Pancreas (tissue), 10 donors: ENCODE data around the gene GAB2. TPM values are rescaled to one million over a fixed set of nuclear protein-coding genes. Genes with fewer than 3 reads are reported as not detected.
A peak's percentile ranks its signal among the peaks of the same experiment; 100 is the strongest.

Experiments used
- ATAC-seq, 4 donors: fragments of 200-7000 bp; cut with Tn5 transposase; one replicate each; pipeline versions ENCODE4 v1.8.0 to v1.9.1; 2020; ENCODE audit warnings: mild to moderate bottlenecking in 4 of 4, moderate library complexity in 4 of 4
- DNase-seq, 6 donors: peaks; one replicate each; pipeline ENCODE4 v3.0.0-alpha.2; 2020
- FAIRE-seq: peaks from 2 replicates; lab custom pipeline; 2012; peaks lifted over from hg19 to GRCh38; lab: Jason Lieb, UNC
- H3K27ac ChIP-seq, 4 donors: fragments of 200-600 bp; sonication (generic); 1 replicate in 3 of 4; 2 replicates in 1 of 4; pipeline versions ENCODE4 v1.5.0 to v1.8.0; 2020
- H3K27me3 ChIP-seq, 4 donors: fragments of 200-600 bp; one replicate each; pipeline ENCODE4 v1.8.0; 2021
- H3K36me3 ChIP-seq, 3 donors: fragments of 200-600 bp; sonication (generic) in 1 of 3; one replicate each; pipeline versions ENCODE4 v1.5.0 to v1.8.0; 2020 to 2021
- H3K4me1 ChIP-seq, 3 donors: fragments of 200-600 bp; one replicate each; pipeline ENCODE4 v1.8.0; 2021
- H3K4me3 ChIP-seq, 4 donors: fragments of 200-600 bp; sonication (generic) in 2 of 4; one replicate each; pipeline versions ENCODE4 v1.5.0 to v1.8.0; 2020 to 2021
- H3K9me3 ChIP-seq, 4 donors: fragments of 200-600 bp; one replicate each; pipeline ENCODE4 v1.8.0; 2021
- CTCF ChIP-seq, 4 donors: fragments of 200-600 bp; sonication (generic) in 3 of 4; IDR thresholded peaks; one replicate each; pipeline versions ENCODE4 v1.5.0 to v1.8.0; 2021; ENCODE audit warnings: antibody characterized with exemption in 4 of 4
- WGBS, 2 donors: extraction: QIAGEN DNeasy Blood & Tissue Kit; methylation state at CpG; one replicate each; pipeline ENCODE4 v1.1.7; 2013; 5-methylcytosine and 5-hydroxymethylcytosine counted together
- intact Hi-C, 3 donors: fragments of 100-400 bp; cut with DNase I; formaldehyde crosslinking; loops; one replicate each; pipeline versions ENCODE4 v1.11.1 to v1.14.2; 2022
- polyA plus RNA-seq, 2 donors: library from polyadenylated mRNA; stranded (reverse); fragments of 200-250 nt; gene quantifications; one replicate each; pipeline ENCODE4 v1.2.3, GENCODE V29; 2013
- total RNA-seq, 6 donors: library from RNA; stranded (reverse); fragmentation: NEBNext Ultra II Directional in 4 of 6; extraction: Animal tissue kit (Norgen Biotek cat#: 25700) in 4 of 6; gene quantifications; one replicate each; pipeline versions ENCODE4 v1.2.1 to v1.2.4, GENCODE V29; 2021 to 2023
- donor health status: healthy with polysubstance abuse.
- donor health status: DM: no; HTN: no; CAD: no; lungs with moderate emphysema.
- donor health status: DM: no; HTN: no; CAD: no.
- donor health status: control.
- donor health status: control.
- donor health status: Bipolar disorder and iron deficiency.
- donor health status: DM: yes; HTN: yes; CAD: no.
- donor health status: DM: no; HTN: no; CAD: no.
- donor health status: DM: no; HTN: no; CAD: no.
- donor health status: DM: yes; HTN: yes; CAD: no.

The GAB2 gene
- total and polyA plus RNA-seq, 8 donors: 3.1 to 17.8 (median 9.4) TPM

- no peak for ATAC-seq
- no peak overlapping the region for H3K4me3 ChIP-seq
- no peak for TF ChIP-seq CTCF (IDR thresholded peaks at IDR 0.05)
- DNase-seq: no peak
- WGBS, 2 donors: 93 to 100% methylated on average over 2 of the region's 2 CpGs
- no peak for FAIRE-seq
- intact Hi-C loops: no loop called here
- H3K27me3 ChIP-seq: no peaks in the 10 kb centered on the region
- H3K36me3 ChIP-seq: no peaks in the 10 kb centered on the region
- H3K27ac ChIP-seq: no peak overlapping the region
- no peaks in the 10 kb centered on the region for H3K9me3 ChIP-seq
- H3K4me1 ChIP-seq: peaks cover 0 to 3% (median 0%) of the 10 kb centered on the region in 3 donors
These were observed 75.8 kb downstream of the GAB2 start for GRCh38 chr11:78341841-78342240.

- H3K36me3 ChIP-seq: no peaks in the 10 kb centered on the region
- H3K9me3 ChIP-seq: no peaks in the 10 kb centered on the region
- FAIRE-seq: no peak
- TF ChIP-seq CTCF (IDR thresholded peaks at IDR 0.05): no peak
- H3K4me3 ChIP-seq: no peak overlapping the region
- ATAC-seq: no peak
- no peak for DNase-seq
- no peak overlapping the region for H3K27ac ChIP-seq
- intact Hi-C loops: no loop called here
- WGBS, 2 donors: 91% methylated on average over 2 of the region's 2 CpGs
- no peaks in the 10 kb centered on the region for H3K27me3 ChIP-seq
- H3K4me1 ChIP-seq: peaks cover 0 to 7% (median 0%) of the 10 kb centered on the region in 3 donors
These were observed 77.1 kb downstream of the GAB2 start for GRCh38 chr11:78340530-78340929.

GRCh38 chr11:78339945-78340344 lies 77.7 kb downstream of the GAB2 start:
- no peak for TF ChIP-seq CTCF (IDR thresholded peaks at IDR 0.05)
- DNase-seq: no peak
- no peak overlapping the region for H3K4me3 ChIP-seq
- no peaks in the 10 kb centered on the region for H3K27me3 ChIP-seq
- FAIRE-seq: no peak
- H3K27ac ChIP-seq: no peak overlapping the region
- peaks cover 0 to 4% (median 0%) of the 10 kb centered on the region in 4 donors for H3K9me3 ChIP-seq
- H3K36me3 ChIP-seq: no peaks in the 10 kb centered on the region
- intact Hi-C loops: no loop called here
- ATAC-seq: no peak
- peaks cover 0 to 7% (median 0%) of the 10 kb centered on the region in 3 donors for H3K4me1 ChIP-seq
- WGBS, 2 donors: 84% methylated on average over 3 of the region's 3 CpGs

GRCh38 chr11:78339483-78339882 lies 78.1 kb downstream of the GAB2 start:
- TF ChIP-seq CTCF (IDR thresholded peaks at IDR 0.05): no peak
- Histone ChIP-seq H3K4me1 (peaks cover 0 to 7% (median 0%) of the 10 kb centered on the region in 3 donors), H3K4me3 (no peak overlapping the region), H3K27ac (no peak overlapping the region), H3K9me3 (peaks cover 0 to 4% (median 0%) of the 10 kb centered on the region in 4 donors), H3K36me3 (no peaks in the 10 kb centered on the region), H3K27me3 (no peaks in the 10 kb centered on the region)
- FAIRE-seq (no peak), DNase-seq (no peak), ATAC-seq (peak in 3 of 4 donors; percentile 47 to 64 (median 63))
- WGBS, 2 donors: 53 to 68% methylated on average over 1 of the region's 1 CpG
- intact Hi-C loops: no loop called here

- Histone ChIP-seq H3K27ac (no peak overlapping the region), H3K4me1 (peaks cover 0 to 7% (median 0%) of the 10 kb centered on the region in 3 donors), H3K36me3 (no peaks in the 10 kb centered on the region), H3K27me3 (no peaks in the 10 kb centered on the region), H3K9me3 (peaks cover 0 to 4% (median 0%) of the 10 kb centered on the region in 4 donors), H3K4me3 (no peak overlapping the region)
- ATAC-seq: no peak
- intact Hi-C loops: no loop called here
- no peak for FAIRE-seq
- TF ChIP-seq CTCF (IDR thresholded peaks at IDR 0.05): no peak
- WGBS, 2 donors: 98 to 99% methylated on average over 6 of the region's 6 CpGs
- DNase-seq: no peak
These were observed 78.9 kb downstream of the GAB2 start for GRCh38 chr11:78338702-78339101.
